Hair follicular keratinocyte (primary cell): ENCODE results near the gene ISL2. TPM values are rescaled to one million over a fixed set of nuclear protein-coding genes. Genes with fewer than 3 reads are reported as not detected.

Experiments
- total RNA-seq: library from RNA; depleted of rRNA; stranded (reverse); fragments of >200 nt; gene quantifications from 2 replicates; pipeline ENCODE4 v1.2.3, GENCODE V29; 2015

The ISL2 gene
- total RNA-seq, result 0.11 and 0.47 TPM in 2 replicates

GRCh38 chr15:76336254-76337058, at the start of gene ISL2:
Gene ISL2, plus strand, starts transcription at chr15:76336773. Its CDS starts 111 bp downstream, at chr15:76336884.

GRCh38 chr15:76311100-76311953, 25.2 kb upstream of the ISL2 start, which contains the start of gene ETFA:
Gene ETFA, minus strand, starts transcription at chr15:76311469. Its CDS starts 81 bp downstream, at chr15:76311388.

Other genes starting within 250 kb of the ISL2 start
- 104 and 118 TPM in 2 replicates for gene ETFA, start 25.3 kb upstream of the ISL2 start, total RNA-seq